NCI-H526 (cell line): Measurements from ENCODE around the gene FOXD1.
"Not testable (repeated sequence)": the region's sequence is repeated elsewhere in the genome, so short reads cannot be mapped to it uniquely, and the experiment has no call there.

Experiments
- DNase-seq, 2 experiments: peaks; one replicate each; lab custom pipeline; 2025; lab: John Stamatoyannopoulos, UW

The FOXD1 gene

DNA sequence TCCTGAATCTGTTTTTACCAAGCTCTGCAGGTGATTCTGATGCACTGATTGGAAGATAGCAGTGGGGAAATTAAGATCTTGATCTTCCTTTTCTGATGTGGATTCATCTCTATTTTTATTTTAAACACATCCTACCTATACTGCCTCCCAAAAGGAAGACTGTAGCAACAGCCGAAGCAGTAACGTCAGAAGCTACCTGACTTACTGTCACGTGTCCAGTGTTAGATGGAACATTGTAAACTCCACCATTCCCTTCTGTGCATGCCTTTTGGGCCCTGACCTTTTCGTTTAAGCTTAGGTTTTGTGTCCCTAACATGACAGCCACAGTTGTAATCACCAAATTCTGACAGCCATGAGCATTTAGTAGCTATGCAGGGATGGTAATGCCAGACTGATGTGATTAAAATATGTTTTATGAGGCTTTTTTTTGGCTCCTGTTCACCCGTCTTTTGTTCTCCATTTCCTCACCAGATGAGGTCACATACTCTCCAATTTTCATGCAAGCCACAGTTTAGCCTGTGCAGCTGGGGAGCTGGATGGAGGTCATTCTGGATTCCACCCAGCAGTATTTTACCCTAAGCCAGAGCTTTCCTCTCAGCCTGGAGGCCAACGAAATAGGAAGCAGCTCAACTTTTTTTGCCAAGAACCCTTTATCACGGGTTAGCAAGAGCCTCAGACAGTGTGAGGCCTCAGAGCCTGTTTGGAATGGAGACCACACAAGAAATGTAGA, 15.6 kb upstream of the FOXD1 start:
- DNase-seq = no peak

DNA sequence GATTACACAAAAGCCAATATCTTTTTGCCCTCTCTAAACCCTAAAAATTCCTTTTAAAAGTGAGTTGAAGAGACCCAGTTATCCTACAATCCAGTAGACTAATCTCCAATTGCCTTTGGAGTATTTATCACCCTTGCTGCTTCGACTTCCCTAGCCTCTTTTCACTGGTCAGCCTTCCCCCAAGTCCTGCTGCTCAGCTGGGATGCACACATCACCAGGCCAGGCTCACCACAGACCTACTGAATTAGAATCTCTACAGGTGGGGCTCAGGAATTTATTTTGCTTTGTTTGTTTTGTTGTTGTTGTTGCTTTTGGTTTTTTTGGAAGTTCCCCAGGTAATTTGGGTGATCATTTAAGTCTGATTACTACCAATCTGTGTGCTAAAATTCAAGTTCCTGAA, 11.6 kb upstream of the FOXD1 start:
- no peak for DNase-seq

DNA sequence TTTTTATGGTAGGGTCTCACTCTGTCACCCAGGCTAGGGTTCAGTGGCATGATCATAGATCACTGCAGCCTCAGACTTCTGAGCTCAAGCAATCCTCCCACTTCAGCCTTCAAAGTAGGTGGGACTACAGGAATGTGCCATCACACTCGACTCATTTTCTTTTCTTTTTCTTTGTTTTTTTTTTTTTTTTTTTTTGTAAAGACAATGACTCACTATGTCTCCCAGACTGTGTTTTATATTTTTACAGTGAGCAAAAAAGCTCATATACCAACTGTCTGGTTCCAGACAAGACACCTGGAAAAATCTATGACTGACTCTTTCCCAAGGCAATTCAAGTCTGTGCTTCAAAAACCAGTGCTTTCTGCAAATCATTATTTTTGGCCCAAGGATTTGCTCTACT, 10.8 kb upstream of the FOXD1 start:
- DNase-seq = no peak

DNA sequence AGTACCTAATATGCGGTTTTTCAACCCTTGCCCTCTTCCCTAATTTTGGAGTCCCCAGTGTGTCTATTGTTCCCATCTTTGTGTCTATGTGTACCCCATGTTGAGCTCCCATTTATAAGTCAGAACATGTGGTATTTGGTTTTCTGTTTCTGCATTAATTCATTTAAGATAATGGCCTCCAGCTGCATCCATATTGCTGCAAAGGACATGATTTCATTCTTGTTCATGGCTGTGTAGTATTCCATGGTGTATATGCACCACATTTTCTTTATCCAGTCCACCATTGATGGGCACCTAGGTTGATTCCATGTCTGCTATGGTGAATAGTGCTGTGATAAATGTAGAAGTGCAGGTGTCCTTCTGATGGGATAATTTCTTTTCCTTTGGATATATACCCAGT, 7.9 kb upstream of the FOXD1 start:
- not testable (repeated sequence) for DNase-seq

DNA sequence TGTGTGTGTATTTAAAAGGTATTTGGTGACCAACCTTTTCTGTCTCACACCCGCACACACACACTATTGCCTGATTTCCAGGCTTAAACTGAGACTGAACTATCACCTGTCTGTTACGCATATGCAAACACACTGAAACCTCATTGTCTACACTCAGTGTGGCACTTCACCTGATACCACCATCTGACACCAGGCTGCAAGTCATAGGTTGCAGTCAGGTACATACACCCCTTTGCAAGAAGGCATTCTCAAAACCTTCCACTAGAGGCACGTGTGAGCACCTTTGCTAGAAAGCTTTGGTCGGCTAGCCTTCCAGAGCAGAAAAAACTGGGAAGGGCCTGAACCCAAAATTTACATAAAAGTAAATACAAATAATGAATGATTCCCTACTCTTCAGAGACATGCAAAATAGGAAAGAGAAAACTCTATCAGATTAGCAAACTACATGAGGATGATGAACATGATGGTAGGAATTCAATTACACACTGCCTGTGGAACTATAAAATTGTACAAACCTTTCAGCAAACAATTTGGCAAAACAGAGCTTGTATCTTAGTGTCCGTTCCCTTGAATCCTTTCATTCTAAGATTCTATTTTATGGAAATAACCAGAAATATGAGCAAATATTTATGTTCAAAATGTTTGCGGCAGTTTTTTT, 5.9 kb upstream of the FOXD1 start:
- peak; percentile 96 to 98 for DNase-seq

DNA sequence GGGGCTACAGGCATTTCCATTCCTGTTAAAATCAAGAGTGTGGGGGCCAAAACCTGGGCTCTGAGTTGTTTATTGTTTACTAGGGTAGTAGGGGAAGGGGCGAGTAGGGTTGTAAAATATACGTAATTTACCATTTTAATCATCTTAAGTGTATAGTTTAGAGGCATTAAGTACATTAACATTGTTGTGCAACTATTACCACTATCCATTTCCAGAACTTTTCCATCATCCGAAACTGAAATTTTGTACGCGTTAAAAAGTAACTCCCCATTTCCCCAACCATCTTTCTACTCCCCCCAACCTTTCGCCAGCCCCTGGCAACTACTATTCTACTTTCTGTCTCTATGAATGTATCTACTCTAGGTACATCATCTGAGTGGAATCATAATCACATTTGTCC, 3.6 kb upstream of the FOXD1 start:
- DNase-seq = no peak

DNA sequence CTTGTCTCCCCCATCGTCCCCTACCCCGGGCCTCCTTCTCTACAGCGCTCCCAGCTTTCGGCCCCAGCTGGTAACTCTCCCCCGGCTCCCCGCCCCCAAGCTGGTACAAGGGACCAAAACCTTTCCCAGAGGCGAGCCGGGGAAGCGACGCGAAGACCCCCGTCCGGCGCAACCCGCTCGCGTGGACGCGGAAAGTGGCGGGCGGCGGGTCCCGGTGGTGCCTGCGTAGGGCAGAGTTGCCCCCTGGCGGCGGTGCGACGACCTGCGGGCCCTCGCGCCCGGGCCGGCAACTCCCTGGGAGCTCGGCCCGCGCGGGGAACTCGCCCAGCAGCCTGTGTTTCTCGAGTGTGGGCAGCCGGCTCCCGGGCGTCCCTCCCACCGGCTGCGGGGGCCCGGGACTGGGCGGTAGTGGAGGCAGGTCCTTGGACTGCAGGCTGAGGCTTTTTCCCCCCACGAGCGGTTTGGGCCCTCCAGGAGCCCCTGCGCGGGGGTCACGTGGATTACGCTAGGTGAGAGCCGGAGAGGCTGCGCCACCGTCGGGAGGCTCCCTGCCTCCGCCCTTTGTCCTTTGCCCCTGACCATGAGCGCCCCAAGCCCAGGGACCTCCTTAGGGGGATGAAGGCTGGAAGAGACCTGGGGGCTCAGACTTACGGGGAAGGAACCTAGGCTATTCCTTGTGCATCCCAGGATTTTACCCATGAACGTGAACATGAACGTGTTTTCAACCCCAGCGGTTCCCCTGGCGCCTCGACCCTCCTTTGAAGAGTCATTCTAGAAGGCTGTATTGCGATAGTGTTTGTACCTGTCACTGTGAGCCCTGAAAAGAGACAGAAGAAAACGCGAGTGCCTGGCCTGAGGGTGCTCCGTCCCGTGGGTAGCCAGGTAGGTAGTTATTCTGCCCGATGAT, 2.9 kb upstream of the FOXD1 start:
- peak in 1 of 2 experiments; percentile 71 for DNase-seq

DNA sequence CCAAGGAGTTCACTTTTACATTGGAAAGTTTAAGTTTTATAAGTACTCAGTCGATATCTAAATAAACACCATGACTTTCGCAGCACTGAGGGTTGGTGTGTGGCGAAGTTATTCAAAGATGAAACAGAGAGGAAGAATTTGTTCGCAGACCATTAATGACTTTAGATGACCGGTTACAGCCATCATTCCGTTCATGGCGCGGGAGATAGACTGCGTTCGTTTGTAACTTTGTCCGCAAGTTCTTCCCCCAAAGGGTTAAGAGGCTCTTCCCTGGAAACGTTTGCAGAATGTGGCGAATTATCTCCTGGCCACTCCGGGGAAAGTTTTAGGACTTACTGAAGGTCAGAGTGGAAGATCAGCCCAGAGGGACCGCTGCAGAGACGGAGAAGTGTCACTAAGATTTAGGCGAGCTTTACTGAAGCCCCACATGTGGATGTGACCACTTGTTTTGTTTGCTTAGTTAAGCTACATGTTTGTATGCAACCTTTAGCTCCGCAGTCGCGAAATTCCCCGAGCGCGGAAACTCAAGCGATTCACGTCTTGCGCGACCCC, 2.2 kb upstream of the FOXD1 start:
- no peak for DNase-seq

DNA sequence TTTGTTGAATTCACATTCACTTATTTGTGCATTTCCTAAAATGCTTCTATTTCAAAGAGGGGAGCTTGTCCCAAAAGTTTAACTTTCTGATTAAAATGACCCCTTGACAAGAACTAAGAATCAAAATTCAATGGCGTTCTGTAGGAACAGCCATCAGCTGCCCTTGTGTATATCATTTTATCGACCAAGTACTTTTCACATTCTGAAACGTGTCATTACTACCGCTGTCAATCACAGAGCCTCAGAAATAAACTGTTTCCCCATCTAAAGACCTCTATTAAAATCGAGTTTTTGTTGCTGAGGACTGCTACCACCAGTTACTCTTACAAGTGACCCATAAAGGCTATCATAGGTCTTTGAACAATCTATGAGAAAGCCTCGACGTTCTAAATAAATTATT, 1.6 kb upstream of the FOXD1 start:
- DNase-seq = no peak

DNA sequence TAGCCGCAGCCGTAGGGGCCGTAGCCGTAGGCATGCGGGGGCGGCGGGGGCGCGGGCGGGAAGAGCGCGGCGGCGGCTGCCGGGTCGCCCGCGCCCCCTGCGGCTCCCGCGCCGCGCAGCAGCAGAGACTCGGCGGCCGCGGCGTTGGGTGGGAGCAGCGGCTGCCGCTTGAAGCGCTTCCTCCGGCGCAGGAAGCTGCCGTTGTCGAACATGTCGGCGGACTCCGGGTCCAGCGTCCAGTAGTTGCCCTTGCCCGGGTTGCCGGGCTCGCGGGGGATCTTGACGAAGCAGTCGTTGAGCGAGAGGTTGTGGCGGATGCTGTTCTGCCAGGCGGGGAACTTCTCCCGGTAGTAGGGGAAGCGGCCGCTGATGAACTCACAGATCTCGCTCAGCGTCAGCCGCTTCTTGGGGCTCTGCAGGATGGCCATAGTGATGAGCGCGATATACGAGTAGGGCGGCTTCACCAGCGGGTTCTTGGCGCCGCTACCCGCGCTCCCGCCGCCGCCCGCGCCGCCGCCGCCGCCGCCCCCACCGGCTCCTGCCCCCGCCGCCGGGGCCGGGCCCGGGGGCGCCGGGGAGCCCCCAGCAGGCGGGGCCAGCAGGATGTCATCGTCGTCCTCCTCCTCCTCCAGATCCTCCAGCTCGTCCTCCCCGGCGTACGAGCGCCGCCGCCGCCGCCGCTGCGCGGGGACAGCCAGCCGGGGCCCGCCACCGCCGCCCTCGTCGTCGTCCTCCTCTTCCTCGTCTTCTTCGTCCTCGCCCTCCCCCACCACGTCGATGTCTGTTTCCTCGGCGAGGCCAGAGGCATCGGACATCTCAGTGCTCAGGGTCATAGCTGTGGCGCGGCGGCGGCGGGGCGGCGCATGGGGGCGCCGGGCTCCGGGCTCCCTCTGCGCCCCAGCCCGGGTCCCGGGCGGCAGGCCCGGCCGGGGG, 781 bp downstream of the FOXD1 start:
- DNase-seq = peak; percentile 16 to 69

DNA sequence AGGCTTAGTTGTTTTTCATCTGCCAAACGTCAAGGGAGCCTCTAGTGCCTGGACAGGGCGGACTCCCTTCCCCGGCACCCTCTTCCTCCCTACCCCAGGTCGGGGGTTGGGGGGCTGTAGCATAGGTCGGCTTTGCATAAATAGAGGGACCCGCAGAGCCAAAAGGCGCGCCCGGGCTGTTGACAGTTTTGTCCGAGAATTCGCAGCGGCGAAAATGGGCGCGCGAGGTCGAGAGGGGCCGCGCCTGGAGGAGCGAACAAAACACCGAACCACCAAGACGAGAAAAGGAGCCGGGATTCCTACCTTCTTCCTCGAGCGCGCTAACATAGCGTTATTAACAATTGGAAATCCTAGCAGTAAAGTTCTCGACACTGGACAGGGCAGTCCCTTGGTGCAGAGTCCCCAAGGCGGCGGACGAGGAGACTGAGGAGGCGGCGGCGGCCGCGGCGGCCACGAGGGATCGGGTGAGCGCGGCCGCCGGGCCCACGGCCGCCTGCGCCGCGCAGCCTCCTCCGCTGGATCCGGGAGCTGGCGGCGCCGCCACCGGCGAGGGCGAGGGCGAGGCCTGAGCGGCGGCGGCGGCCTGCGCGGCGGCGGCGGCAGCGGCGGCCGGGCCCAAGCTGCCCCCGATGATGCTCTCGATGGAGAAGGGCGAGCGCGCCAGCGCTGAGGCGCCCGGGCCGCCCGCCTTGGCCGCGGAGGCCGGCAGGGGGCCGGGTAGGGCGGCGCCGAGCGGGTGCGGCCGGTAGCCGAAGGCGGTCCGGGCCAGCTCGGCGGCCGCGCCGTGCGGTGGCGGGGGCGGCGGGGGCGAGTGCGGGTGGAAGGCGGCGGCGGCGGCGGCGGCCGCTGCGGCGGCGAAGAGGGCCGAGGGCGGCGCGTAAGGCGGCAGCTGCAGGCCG, 1.7 kb downstream of the FOXD1 start:
- peak in 1 of 2 experiments; percentile 56 for DNase-seq

DNA sequence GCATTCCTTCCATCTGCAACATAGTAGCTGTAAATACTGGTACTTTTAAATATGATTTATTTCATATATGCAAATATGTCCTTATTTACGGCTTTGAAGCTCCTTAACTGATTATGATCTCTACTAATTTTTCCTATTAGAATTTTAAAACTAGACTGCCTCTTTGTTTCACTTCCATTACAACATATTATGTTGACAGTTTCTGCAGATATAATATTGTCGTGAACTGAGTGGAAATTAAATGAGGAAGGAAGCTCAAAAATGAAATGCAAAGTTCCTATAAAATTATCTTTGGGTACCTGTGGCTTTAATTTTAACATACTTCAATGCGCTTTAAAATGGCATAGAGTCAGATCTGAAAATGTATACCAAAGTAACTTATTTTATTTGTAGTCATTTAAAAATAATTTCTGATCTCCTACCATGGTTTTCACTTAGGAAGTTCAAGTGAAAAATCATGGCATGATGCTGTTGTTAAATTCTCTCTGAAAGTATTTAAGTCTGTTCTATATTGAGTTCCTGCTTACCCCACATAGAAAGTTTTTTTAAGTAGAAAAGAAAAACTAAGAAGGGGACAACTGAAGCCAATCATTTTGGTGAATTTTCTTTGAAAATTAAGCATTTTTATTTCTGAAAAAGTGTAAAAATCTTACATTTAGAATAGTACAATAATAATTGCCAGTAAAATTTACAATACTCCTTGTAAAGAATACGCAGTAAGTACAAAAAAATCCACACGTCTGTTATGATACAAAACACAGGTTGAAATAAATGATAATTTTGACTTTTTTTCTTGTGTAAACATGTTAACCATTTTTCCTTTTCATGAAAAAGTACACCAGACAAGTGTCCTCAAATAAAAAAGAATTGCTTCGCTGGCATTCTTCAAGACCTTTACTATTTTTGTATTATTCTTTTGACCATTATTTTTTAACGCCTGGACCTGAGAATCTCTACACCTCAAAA, 2.6 kb downstream of the FOXD1 start:
- peak in 1 of 2 experiments; percentile 13 for DNase-seq

DNA sequence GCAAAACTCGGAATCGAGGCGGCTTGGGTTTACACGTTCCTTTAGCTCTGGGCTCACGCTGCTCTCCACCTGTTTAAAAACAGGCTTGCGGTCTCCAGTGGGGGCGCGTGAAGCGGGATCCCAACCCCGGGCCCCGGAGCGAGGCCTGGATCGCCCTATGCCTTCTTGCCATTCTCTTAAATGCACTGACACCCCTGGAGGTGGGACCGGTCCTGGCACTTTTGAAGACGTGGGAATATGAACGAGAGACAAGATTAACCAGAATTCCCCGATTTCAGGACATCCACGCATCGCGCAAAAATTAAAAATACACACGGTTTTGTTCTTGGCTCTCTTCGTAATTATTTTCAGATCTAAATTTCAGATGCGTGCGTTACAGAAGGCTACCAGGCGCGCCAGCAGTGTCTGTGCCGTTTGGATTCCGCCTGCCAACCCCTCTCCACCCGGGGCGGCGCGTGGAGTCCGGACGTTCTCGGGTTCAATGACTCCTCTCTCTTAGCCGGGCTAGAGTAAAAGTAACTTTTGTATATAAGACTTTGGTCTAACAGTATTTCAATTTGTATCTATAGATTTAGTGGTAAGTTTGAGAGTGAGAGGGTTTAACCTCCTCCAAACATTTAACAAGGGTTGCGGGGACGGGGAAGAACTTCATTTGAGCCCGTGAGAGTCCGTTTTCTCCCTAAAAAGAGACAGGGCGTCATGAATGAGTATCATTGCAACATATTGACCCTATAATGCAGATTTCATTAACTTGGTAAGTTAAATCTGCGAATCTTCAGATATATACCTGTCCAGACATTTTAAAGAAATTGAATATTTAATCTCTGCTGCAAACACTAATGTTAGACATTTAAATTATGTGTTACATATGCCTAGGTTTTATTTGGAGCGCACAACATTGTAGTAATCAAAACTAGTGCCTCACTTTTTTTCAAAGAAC, 3.8 kb downstream of the FOXD1 start:
- DNase-seq = peak; percentile 38 to 67

DNA sequence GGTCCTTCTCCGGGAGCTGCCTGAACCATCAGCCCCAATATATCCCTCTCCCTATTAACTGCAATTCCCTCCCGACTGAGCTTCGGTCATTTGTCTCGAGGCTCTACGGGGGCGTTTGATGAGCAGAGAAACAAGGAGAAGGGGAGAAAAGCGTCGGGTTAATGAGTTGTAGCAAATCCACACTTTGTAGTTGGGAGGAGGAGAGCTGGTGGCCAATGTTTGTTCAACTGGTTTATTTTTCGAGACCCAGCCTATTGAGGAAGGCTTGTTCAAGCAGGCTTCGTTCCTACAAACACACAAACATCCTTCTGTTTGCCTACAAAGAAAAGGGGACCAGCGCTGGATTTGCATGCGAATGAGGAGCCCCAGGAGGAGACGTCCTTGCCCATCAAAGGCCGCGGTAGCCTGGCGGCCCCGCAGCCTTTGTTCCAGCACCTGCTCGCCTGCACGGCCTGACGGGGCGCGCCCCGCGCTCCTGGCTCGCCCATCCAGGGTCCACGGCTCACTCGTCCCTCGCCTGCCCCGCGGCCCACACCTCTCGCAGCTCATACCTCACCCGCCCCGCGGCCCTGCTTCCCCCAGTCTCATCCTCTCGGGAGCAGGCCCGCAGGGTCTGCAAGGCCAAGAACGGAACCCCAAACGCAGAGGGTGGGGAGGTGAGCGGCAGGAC, 4.6 kb downstream of the FOXD1 start:
- DNase-seq = peak; percentile 50 to 75

DNA sequence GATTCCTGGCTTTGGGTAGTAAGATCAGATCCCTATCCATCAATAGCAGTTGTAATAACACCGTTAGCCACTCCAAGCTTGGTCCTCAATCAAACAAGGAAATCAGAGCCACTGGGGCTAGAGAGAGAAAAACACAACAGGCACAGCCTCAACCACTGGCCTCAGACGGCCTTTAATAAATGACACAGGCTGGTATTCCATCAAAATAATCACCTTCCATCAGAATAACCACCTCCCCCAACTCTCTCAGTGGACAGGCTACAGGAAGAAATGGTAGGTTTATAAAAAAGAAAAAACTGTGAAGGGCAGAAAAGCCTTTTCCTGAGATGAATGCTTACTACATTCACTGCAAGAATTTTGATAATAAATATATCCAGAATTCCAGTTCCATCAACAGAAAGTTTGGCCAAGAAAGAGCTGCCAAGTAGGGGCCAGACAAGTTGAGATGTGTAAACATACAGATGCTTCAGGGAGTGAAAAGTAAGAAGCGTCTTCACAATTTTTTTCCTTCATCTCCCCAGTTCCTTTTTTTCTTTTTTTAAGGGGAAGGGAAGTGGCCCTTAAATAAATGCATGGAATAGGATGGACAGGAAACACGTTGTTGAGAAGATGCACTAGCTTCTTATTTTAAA, 5.5 kb downstream of the FOXD1 start:
- DNase-seq = no peak

DNA sequence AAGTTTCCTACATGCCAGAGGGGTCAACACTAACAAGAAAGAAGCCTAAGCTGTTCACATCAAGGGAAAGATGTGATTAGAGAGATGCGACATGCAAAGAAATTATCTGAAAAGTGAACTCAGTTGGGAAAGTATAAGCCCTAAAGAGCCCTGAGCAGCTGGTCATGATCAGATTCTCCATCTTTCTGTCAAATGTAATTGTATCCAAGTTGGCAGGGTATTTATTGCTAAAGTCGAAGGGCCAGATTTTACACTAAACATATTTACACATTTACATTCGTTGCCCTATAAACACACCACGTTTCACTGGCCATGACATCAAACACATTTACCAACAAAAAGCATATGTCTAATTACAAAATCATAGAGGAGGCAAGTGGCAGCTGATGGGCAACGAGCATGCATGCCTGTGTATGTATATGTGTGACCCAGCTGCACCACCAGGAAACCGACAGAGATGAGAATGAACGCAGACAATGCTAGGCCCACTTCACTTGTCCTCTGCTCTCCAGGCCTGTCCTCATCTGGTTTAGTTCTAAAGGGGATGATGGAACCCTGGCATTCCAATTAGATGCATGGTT, 6.3 kb downstream of the FOXD1 start:
- DNase-seq = no peak
